Endometrial microvascular endothelial cells (primary cell): Measurements from ENCODE around the gene DOCK3. TPM values are rescaled to one million over a fixed set of nuclear protein-coding genes. Genes with fewer than 3 reads are reported as not detected.
"Not testable (repeated sequence)": the region's sequence is repeated elsewhere in the genome, so short reads cannot be mapped to it uniquely, and the experiment has no call there.

Experiments
- in situ Hi-C: cut with HindIII; loops from 2 replicates; pipeline ENCODE4 v1.10.0; 2017; ENCODE audit warnings: low sequenced_read_pairs, low pct_unique_long_range_greater_than_20kb; ENCODE audit errors: inconsistent ontology term
- total RNA-seq: library from RNA; depleted of rRNA; stranded (reverse); fragments of >200 nt; gene quantifications from one replicate; pipeline ENCODE4 v1.2.3, GENCODE V29; 2015; ENCODE audit errors: inconsistent ontology term

Gene DOCK3
- total RNA-seq, 1 donor from 2014 or later = not detected

- in situ Hi-C loops = loop anchor here (25.0 kb wide), 1 partner anchor 264 kb away; the partner anchor contains the start of genes MANF and RBM15B
These were observed 448.8 kb downstream of the DOCK3 start for GRCh38 chr3:51123531-51123930.

DNA sequence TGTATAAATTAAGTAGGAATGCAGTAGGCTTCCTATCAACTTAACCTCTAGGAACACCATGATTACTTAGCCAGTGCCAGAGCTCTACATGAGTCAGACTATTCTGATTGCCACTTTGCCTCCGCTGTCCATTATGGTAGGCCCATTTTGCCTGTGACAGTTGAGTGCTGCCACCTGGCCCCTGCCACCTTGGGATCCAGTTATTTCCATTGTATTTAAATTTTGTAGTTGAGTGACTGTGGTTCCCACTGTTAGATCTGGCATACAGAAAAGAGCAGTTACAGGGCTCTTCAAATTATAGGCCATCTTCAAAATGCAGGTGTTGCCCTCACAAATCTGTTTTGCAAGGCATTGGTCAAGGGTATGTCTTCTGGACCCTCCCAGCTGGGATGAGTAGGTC lies 456.9 kb downstream of the DOCK3 start:
- in situ Hi-C loops = not testable (repeated sequence)

DNA sequence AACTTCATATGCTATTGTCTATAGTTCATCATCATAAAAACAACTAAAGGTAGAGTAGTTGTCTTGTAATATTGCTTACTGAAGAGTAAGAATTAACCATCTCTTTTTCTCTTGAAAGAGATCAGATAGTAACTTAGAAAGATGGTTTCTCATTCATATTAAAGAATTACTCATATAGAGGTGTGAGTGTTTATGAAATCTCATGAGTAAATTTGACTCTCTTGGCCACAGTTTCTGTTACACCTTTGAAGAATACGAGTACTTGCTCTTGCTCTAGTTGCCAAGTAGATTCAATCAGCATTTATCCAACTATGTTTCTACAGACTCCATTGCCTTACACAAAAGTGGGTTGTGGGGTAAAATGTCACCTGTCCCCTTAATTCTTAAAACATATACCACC lies 463.0 kb downstream of the DOCK3 start:
- in situ Hi-C loops = no loop called here

GRCh38 chr3:51139616-51140015 lies 464.9 kb downstream of the DOCK3 start:
- in situ Hi-C loops = no loop called here

DNA sequence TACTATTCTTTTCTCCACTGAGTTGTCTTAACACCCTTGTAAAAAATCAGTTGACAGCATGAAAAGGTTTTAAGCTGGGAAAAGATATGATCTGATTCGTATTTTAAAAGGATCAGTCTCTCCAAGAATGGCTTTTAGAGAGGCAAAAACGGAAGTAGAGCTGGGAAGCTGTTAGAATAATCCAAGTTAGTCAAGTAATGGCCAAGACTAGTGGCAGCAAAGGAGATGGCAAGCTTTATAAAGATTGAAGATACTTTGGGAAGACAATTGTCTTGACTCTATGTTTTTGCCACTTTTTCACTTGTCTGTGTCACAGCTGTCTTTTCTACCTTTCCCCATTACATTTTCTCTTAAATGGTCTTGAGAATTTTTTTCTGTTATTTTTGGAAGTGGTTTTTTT lies 466.8 kb downstream of the DOCK3 start:
- in situ Hi-C loops = no loop called here

- in situ Hi-C loops = no loop called here
These were observed 471.3 kb downstream of the DOCK3 start for GRCh38 chr3:51145811-51146585.

- in situ Hi-C loops = no loop called here
These were observed 472.1 kb downstream of the DOCK3 start for GRCh38 chr3:51146781-51147180.

DNA sequence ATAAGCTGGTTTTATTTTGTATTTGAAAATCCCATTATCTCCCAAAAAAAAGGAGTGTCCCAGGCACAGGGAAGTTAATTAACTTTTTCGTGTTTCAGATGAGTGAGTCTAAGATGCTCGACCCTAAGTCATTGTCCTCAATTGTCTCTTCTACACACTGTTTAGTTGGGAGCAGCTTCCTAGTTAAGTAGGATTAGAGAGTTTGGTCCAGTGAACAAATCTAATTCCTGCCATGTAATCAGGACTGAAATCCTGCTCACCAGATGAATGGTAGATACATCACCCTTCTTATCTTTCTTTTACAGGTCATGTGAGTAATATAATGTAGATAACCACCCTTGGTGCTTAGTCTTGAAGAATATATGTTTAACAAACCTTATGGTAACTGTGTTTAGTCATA lies 481.4 kb downstream of the DOCK3 start:
- in situ Hi-C loops = no loop called here

GRCh38 chr3:51163051-51163450 lies 488.3 kb downstream of the DOCK3 start:
- in situ Hi-C loops = no loop called here

DNA sequence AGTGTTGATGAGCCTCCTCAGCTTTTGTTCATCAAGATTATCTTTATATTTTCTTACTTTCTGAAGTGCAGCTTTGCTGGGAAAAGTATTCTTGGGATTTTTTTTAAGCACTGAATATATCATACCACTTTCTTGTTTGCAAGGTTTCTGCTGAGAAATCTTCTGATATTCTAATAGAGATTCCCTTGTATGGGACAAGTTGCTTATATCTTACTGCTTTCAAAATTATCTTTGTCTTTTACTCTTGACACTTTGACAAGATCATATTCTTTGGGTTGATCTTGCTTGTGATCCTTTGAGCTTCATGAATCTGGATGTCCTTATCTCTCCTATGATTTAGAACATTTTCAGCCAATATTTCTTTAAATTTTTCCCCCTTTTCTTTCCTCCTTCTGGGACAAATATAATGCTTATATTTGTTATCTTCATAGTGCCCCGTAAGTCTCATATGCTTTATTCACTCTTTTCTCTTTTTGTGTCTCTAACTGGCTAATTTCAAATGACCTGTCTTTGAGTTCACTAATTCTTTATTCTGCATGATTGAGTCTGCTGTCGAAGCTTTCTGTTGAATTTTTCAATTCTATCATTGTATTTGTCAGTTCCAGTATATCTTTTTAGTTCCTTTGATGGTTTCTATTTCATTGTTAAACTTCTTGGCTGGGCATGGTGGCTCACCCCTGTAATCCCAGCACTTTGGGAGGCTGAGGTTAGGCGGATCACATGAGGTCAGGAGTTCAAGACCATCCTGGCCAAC lies 499.0 kb downstream of the DOCK3 start:
- in situ Hi-C loops = no loop called here

DNA sequence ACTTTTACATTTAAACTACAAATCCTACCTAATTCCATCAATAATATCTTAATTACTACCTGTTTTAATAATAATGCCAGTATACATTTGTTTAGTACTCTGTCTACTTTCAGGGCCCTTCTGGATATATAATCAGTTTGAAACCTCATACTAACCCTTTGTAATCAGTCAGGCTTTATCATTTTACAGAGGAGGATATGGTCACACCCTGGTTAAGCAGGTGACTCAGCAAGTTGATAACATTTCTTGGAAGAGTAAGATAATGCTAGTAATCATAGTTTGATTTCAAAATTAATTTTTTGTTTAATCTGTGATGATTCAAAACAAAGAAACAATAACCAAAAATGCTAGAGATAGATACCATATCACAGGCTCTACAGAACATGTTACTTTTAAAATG lies 502.2 kb downstream of the DOCK3 start:
- in situ Hi-C loops = no loop called here

GRCh38 chr3:51186446-51186845 lies 511.7 kb downstream of the DOCK3 start:
- in situ Hi-C loops = not testable (repeated sequence)

DNA sequence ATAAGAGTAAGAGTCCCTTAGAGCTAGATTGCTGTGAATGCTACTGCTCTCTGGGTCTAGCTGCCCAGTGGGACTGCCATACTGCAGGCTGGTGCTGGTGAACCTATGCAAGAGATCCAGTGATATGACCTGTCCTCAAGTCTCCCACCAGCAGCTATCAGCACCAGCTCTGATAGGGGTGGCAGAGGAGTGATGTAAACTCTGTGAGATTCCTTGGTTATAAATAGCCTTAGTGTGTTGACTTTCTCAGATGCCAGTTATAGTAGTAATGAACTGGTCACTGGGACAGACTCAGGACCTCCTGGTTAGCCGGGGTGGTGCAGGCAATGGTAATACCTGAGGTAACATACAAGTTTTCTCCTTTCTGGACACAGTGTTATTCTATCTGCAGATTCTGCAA lies 515.5 kb downstream of the DOCK3 start:
- in situ Hi-C loops = no loop called here

DNA sequence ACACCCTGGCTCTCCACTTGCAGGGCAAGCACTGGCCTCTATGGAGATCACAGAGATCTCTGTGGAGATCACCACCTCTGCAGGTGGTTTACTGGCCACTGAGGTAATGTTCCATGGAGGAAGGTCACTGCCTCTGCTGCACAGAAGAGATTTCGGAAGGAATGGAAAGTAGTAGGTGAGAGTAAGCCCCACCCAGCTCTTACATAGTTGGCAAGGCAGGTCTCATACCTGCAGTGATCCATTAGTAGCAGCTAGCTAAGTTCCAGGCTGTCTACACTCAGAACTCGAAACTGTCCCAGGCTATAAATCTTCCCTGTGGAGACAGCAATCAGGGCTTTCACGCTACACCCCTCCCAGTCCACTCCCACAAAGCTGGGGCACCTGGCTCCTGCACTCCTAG lies 516.1 kb downstream of the DOCK3 start:
- in situ Hi-C loops = no loop called here

GRCh38 chr3:51191768-51192167 lies 517.0 kb downstream of the DOCK3 start:
- in situ Hi-C loops = no loop called here

DNA sequence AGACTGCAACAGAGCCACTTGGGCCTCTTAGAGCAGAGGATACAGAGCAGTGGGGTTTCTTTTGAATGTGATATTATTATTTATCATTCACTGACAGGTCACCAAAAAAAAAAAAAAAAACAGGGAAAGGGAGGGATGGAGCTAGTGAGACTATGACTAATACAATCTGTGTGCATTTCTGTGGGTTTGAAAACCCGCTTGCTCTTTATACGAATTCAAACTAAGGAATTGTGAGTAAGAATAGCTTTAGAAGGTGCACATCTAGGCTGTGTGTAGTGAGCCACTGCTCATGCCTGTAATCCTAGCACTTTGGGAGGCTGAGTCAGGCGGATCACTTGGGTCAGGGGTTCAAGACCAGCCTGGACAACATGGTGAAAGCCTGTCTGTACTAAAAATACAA lies 523.8 kb downstream of the DOCK3 start:
- in situ Hi-C loops = no loop called here

- in situ Hi-C loops = not testable (repeated sequence)
These were observed 524.6 kb downstream of the DOCK3 start for GRCh38 chr3:51199296-51199695.

DNA sequence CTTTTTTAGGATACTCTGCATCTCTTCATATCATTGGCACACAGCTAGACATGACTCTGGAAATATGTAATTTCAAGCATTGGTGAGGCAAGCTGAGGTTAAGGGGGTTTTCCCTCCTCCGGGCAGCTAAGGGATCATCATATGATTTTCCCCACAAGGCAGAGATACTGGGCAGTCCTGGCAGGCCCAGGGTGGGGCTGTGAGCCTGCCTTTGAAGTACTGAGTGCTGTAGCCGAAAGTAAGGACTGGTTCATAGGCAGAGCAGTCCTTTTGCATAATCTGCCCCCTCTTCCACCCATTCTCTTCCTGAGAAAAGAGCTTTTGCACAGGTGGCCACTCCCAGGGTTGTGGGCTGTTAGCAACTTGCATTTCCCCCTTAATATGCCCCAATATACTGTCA lies 541.6 kb downstream of the DOCK3 start:
- in situ Hi-C loops = no loop called here

DNA sequence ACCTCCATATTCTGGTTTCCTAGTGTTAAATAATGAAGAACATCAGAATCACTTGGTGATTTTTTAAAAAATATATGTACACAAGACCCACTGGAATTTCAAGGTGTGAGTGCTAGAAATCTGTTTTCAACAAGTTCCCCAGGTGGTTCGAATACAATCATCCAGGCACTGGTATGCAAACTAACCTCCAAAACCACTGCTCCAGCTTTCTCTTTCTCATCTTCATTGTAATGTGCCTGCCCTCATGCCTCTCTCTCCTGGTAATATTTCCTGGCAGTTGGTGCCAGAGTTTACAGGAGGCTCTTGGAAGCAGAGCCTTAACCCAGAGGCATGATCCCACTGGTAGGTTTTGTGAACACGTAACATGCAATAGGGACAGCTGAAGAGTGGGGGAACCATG lies 547.2 kb downstream of the DOCK3 start:
- in situ Hi-C loops = no loop called here

GRCh38 chr3:51224283-51224682 lies 549.6 kb downstream of the DOCK3 start:
- in situ Hi-C loops = no loop called here
